HG03097 (cell line): ENCODE data around the gene IFT43.

Experiments
- ATAC-seq: cut with Tn5 transposase; IDR thresholded peaks from one replicate; pipeline ENCODE4 v1.9.1; 2021; ENCODE audit not compliant: unreplicated experiment, low FRiP score

Gene IFT43

DNA sequence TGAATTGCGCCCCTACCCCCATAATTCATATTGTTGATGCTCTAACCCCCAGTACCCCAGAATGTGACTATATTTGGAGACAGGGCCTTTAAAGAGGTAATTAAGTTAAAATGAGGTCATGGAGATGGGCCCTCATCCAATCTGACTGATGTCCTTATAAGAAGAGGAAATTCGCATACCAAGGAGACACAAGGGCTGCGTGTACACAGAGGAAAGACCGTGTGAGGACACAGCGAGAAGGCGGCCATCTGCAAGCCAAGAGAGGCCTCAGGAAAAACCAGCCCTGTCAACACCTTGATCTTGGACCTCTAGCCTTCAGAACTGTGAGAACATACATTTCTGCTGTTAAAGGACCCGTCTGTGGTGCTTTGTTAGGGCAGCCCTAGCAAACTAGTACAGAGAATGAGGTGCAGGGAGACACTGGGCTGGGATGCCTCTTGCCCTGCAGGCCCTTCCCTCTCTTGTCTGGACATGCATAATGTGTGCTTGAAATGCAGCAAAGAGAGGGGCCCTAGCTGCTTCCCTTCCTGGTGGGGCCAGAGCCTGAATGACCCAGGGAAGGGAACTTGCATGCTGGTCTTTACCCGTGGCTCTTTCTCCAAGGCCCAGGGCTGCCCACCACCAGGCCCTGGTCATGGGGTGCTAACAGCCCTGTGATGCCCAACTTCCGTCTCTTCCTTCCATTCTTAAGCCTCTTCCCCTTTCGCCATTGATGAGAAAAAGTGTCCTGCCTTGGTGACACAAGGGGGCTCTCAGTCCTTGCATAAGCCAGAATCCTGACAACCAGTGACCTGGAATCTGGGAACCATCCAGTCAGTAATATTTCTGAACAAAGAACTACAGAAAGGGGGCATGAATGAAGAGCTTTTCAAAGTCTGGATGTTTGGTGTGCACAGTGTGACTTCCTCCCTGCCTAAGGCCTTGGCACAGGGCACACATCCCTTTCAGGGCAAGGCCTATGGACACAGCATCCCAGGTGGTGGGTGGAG is 116.1 kb downstream of the IFT43 start:
- no peak for ATAC-seq

GRCh38 chr14:76104802-76105355 is 119.3 kb downstream of the IFT43 start:
- no peak for ATAC-seq

- ATAC-seq = no peak
Measured at GRCh38 chr14:76106188-76106587, 120.6 kb downstream of the IFT43 start.

DNA sequence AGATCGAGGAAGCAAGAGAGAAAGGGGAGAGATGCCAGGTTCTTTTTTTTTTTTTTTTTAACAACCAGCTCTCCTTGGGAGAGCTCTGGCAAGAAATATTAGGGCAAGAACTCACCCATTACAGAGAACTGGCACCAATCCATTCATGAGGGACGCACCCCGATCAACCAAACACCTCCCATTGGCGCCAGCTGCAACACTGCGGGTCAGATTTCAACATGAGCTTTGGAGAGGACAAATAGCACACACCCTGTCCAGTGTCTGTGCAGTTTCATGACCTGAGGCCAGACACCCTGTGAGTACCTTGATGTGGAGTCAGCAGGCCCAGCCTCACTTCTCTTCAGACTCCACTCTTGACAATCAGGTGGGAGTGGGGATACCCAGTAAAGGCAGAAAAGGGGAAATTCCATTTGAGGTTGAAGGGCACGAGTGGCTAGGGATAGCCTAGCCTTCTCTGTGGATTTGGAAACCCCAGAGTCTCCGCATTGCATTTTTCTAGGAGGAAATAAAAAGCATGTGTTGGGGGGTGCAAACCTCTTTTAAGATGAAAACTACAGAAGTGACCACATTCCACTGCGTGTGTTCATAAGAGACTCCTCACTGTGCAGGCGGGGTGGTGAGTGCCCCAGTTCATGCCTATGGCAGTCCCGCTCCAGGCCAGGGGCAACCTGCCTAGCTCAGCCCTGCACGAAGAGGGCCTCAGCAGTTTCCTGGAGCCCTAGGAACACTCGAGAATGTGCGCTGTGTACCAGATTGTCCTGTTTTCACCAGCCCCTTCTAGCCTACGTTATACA is 123.7 kb downstream of the IFT43 start:
- no peak for ATAC-seq

DNA sequence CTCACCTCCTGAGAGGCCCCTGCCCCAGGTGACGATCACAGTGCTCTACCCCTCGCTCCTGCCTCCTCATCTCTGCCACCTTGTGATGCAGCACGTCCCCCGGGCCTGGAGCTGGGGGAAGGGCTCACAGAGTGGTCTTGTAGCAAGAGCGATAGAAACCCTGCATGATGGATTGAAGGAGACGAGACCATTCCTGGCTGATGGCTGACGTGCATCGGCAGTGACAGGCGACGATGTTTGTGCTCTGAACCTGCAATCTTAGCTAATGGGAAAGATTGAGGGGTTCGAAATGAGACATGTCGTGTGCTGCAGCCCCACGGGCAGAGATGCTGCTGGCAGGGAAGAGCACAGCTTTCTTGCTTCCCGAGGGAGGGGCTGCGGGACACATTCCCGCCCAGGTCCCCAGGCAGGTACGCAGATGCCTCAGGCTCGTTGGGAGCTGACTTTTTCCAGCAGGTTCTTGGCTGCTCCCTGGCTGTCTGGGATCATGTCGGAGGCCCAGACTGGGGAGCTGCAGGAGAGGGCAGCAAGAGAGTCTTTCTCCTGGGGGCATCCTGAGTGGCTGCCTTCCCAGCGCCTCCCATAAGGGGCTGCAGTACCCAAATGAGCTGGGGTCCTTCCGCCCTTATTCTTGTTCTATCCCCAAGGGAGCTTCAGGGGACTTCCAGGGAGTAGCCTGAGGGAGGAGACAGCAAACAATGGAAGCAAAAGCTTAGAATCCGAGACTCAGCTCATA is 127.5 kb downstream of the IFT43 start:
- no peak for ATAC-seq

DNA sequence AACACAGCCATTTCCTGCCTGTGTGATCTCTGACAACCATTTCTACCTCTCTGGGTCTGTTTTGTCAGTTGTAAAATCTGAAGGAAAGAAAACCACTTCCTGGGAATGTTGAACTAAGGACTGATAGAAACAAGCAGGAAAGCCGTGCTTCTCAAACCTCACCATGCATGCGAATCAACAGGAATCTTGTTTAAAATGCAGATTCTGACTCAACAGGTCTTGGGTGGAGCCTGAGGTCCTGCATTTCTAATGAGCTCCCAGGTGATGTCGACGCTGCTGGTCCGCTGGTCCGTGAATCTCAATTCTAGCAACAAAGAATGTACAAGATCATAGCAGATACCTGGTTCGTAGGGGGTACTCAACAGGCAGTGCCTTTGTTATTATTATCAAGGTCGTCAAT is 128.1 kb downstream of the IFT43 start:
- no peak for ATAC-seq

DNA sequence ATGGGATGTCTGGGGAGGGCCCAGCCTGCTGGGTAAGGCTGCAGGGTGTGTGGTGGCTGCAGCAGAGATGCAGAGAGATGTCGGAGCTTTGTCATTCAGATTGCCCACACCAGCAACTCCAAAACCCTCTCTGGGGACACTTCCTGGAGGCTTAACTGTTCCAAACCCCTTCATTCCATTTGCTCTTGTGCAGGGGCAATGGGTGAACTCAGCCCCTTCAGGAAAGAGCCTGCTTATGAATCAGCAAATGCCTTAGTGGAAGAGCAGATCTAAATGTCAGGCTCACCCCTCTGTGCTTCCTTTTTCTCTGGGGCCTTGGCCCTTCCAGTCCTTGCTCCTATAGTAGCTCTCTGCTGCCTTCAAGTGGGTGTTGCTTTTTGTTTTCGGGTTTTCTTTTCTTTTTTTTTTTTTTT is 129.5 kb downstream of the IFT43 start:
- ATAC-seq = no peak

DNA sequence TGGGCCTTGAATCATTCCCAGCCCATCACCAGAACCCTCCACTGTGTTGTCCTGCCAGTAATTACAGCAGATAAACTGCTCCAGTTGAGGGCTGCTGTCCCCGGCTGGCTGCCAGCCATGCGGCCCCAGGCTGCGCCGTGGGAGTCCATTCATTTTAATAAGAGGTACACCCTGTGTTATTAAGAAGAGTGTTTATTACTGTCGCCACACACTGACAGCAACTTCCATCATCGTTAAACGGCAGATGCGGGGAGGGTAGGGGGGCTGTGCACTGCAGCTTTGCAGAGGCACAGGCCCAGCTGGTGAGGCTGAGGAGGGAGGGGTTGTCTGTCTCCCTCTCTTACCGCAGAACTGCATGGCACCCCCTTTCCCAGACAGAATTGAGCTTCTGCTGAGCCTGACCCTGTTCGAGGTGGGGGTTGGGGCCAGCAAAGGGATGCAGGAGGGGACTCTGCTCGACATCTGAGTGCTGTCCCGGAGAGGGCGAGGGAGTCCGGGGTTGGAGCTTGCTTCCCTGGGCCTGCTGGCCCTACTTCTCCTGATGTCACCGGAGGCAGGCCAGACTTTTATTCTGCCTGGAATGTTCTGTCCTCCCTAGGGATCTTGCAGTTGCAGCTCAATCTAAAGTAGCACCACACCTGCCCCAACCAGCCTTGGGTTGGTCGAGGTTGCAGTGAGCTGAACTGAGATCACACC is 132.4 kb downstream of the IFT43 start:
- ATAC-seq = no peak

- ATAC-seq = no peak
Measured at GRCh38 chr14:76118594-76118993, 133.0 kb downstream of the IFT43 start.

- no peak for ATAC-seq
Measured at GRCh38 chr14:76121089-76121748, 135.7 kb downstream of the IFT43 start.

GRCh38 chr14:76123426-76124225 is 138.1 kb downstream of the IFT43 start:
- ATAC-seq = no peak

DNA sequence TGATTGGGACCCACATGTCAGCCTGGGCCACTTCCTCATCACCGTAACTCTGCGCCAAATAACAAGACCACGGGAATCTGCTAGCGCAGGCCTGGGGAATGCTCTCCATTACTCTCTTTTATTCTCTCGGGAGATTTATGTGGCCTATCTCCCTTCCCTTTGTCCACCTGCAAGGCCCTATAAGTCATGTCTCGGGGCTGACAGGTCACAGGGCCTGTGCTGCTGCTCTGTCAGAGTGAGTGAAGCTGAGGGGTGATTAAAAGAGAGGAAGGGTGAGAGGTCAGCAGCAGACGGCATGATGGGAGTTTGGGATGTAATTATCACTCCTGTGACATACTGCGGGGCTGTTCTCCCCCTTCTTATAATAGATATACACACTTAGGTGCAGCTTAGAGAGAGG is 139.9 kb downstream of the IFT43 start:
- no peak for ATAC-seq

DNA sequence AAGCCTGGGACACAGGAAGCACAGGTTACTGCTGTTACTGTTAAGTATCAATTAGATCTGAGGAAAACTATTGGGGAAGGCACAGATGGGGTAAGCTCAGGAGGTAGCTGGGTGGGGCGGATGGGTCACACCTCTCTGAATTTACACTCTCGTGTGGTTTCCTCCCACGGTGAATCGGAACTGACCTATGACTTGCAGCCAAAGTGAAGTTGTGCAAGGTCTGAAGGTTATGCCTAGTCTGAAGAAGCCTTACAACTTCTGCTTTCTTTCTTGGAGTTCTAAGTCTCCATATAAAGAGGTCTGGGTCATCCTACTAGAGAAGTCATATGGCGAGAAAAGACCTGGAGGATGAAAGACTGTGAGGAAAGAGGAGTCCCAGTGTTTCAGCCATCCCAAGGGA is 140.5 kb downstream of the IFT43 start:
- ATAC-seq = no peak

- no peak for ATAC-seq
Measured at GRCh38 chr14:76129851-76130576, 144.5 kb downstream of the IFT43 start.

GRCh38 chr14:76131071-76131965 is 145.8 kb downstream of the IFT43 start:
- no peak for ATAC-seq

- no peak for ATAC-seq
Measured at GRCh38 chr14:76133103-76133502, 147.5 kb downstream of the IFT43 start.
